VCaP (cell line): ENCODE results near the gene RAPGEF2.

Experiments used
- H3K27ac ChIP-seq: fragments of 450-650 bp; 2 replicates; pipeline ENCODE4 v1.5.1; 2017
- TF ChIP-seq, protein P1 (sequence below): fragments of 450-650 bp; conservative IDR thresholded peaks from 2 replicates; pipeline ENCODE4 v1.5.1; 2017; ENCODE audit warnings: mild to moderate bottlenecking, moderate library complexity

RAPGEF2 gene

GRCh38 chr4:159144112-159144694, 41.3 kb downstream of the RAPGEF2 start:
- H3K27ac ChIP-seq: no peak overlapping the region
- TF ChIP-seq, protein P1, sequence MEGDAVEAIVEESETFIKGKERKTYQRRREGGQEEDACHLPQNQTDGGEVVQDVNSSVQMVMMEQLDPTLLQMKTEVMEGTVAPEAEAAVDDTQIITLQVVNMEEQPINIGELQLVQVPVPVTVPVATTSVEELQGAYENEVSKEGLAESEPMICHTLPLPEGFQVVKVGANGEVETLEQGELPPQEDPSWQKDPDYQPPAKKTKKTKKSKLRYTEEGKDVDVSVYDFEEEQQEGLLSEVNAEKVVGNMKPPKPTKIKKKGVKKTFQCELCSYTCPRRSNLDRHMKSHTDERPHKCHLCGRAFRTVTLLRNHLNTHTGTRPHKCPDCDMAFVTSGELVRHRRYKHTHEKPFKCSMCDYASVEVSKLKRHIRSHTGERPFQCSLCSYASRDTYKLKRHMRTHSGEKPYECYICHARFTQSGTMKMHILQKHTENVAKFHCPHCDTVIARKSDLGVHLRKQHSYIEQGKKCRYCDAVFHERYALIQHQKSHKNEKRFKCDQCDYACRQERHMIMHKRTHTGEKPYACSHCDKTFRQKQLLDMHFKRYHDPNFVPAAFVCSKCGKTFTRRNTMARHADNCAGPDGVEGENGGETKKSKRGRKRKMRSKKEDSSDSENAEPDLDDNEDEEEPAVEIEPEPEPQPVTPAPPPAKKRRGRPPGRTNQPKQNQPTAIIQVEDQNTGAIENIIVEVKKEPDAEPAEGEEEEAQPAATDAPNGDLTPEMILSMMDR: no peak

DNA sequence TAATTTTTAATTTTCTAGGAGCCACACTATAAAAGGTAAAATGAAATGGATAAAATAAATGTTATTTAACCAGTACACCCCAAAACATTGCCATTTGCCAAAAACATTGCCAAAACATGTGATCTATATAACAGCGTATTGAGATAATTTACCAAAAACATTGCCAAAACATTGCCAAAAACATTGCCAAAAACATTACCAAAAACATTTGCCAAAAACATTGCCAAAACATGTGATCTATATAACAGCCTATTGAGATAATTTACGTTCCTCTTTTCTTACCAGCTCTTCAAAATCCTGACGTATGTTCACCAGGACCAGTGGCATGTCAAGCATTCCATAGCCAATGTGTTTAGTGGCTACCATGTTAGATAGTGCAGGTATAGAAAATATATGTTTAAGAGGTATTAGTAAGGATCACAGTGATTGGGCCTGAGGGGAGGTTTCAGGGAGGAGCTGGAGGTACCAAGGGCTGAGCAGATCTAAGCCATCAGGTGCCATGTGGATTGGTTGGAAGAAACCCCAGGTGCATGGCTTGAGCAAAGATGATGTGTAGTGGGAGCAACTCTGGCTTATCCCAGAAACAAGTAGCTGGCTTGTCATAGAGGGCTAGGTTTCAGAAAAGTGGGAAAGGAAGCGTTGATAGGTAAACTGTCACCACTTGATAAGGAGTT, 42.6 kb downstream of the RAPGEF2 start:
- TF ChIP-seq, protein P1: no peak
- no peak overlapping the region for H3K27ac ChIP-seq

DNA sequence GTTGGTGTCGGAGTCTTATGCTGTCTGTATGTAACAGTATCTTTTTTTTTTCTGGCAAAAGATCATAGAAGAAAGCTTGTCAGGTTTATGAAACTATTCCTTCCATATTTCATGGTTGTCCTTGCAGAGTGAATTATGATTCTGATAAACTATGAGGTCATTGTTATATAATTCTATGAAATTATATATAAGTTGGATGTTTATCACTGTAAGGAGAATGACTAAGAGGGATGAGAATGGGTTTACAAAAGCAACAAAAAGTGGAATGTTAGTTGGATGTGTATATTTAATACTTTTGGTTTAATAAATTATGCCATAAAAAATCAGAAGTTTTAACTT, 43.1 kb downstream of the RAPGEF2 start:
- TF ChIP-seq, protein P1: no peak
- no peak overlapping the region for H3K27ac ChIP-seq

DNA sequence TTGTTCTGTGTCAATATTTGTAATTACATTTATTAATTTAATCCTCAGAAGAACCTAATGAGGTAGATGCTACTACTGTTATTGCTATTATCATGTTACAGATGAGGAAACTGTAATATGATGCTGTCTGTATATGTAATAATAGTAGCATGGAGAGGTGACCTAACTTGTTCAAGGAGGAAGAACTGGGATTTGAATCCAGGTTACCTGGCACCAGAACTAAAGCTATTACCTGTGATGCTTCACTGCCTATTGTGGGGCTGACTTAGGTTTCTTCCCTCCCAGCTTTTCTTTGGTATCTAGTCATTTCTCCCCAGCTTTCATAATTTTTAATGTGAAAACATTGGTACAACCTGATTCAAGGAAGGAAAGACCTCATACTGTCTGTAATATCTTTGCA, 43.6 kb downstream of the RAPGEF2 start:
- TF ChIP-seq, protein P1: no peak
- H3K27ac ChIP-seq: no peak overlapping the region

DNA sequence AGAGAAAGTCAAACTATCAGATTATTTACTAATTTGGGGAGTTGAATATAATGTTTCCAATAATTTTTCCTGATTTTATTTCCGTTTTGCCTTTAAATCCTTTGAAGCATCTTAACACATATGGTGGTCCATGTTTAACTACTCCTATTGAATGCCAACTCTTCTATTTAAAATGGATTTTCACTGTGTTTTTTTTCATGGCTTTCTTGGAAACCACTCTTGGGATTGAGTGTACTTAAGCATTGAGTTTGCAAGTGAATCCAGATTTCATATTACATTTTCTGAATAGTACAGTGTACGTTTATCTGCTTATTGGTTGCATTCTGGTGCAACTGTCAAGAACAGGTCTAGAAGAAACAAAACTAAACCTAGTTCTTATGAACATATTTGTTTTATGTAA, 45.6 kb downstream of the RAPGEF2 start:
- H3K27ac ChIP-seq: no peak overlapping the region
- TF ChIP-seq, protein P1: no peak

- H3K27ac ChIP-seq: no peak overlapping the region
- TF ChIP-seq, protein P1: no peak
Measured at GRCh38 chr4:159149666-159150065, 46.8 kb downstream of the RAPGEF2 start.

DNA sequence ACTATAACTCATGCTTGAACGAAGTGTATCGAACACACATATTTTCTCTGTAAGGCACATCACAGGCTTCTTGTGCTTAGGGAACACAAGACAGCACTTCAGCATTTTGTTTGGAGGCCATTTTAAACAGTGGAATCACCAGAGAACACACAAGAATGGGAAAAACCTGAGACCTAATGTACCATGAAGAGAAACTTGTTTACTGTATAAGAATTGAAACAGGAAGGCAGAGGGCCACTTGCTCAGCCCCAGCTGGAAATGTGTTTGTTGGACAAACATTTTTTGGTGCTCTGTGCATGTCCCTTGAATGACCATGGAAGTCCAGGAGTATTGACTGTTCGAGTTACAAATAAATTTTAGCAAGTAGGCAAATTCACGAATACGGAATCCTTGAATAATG, 47.5 kb downstream of the RAPGEF2 start:
- TF ChIP-seq, protein P1: no peak
- no peak overlapping the region for H3K27ac ChIP-seq
